HUES64 (cell line): Measurements from ENCODE around the gene PVALB.

Experiments used
- H3K27ac ChIP-seq: 2 replicates; pipeline ENCODE4 v1.7.0; 2013; ENCODE audit warnings: low read depth, low read length, inconsistent platforms
- H3K27me3 ChIP-seq: 2 replicates; pipeline ENCODE4 v1.6.1; 2013; ENCODE audit warnings: mild to moderate bottlenecking, low read length; ENCODE audit not compliant: insufficient read depth
- H3K36me3 ChIP-seq: 2 replicates; pipeline ENCODE4 v1.6.1; 2013; ENCODE audit warnings: mild to moderate bottlenecking, low read length; ENCODE audit not compliant: insufficient read depth
- H3K4me1 ChIP-seq: 2 replicates; pipeline ENCODE4 v1.6.1; 2013; ENCODE audit warnings: mild to moderate bottlenecking, low read length, moderate library complexity; ENCODE audit not compliant: insufficient read depth
- H3K4me3 ChIP-seq: 2 replicates; pipeline ENCODE4 v1.5.1; 2013; ENCODE audit warnings: mild to moderate bottlenecking, low read length, moderate library complexity
- H3K9ac ChIP-seq: 2 replicates; pipeline ENCODE4 v1.6.1; 2013; ENCODE audit warnings: mild to moderate bottlenecking, low read depth, low read length
- H3K9me3 ChIP-seq: 2 replicates; pipeline ENCODE4 v1.6.1; 2013; ENCODE audit warnings: low read depth, low read length; ENCODE audit not compliant: insufficient read depth
- WGBS: fragments of 150-250, 120-280 bp; methylation state at CpG from one replicate; pipeline ENCODE4 v1.1.7; 2013; ENCODE audit warnings: missing lambda C conversion rate; 5-methylcytosine and 5-hydroxymethylcytosine counted together

The PVALB gene

GRCh38 chr22:36839356-36840073 lies 22.7 kb upstream of the PVALB start:
- H3K9ac ChIP-seq, result no peak overlapping the region

GRCh38 chr22:36838119-36839030 lies 21.5 kb upstream of the PVALB start:
- Histone ChIP-seq H3K4me3 (no peak overlapping the region), H3K9ac (no peak overlapping the region), H3K4me1 (no peaks in the 10 kb centered on the region), H3K27ac (no peak overlapping the region), H3K36me3 (no peaks in the 10 kb centered on the region), H3K9me3 (no peaks in the 10 kb centered on the region), H3K27me3 (no peaks in the 10 kb centered on the region; the same call in 1 of the 2 replicates)
- WGBS, result 93% methylated on average over 10 of the region's 10 CpGs

More at GRCh38 chr22:36839356-36840073, 22.7 kb upstream of the PVALB start:
- no peak overlapping the region for H3K4me3 ChIP-seq
- H3K4me1 ChIP-seq, result no peaks in the 10 kb centered on the region
- no peak overlapping the region for H3K27ac ChIP-seq
- no peaks in the 10 kb centered on the region; the same call in 1 of the 2 replicates for H3K27me3 ChIP-seq
- H3K36me3 ChIP-seq, result no peaks in the 10 kb centered on the region
- WGBS, result 86% methylated on average over 10 of the region's 10 CpGs
- no peaks in the 10 kb centered on the region for H3K9me3 ChIP-seq

GRCh38 chr22:36835903-36836302 lies 19.1 kb upstream of the PVALB start:
- 90% methylated on average over 5 of the region's 5 CpGs for WGBS
- Histone ChIP-seq H3K4me1 (no peaks in the 10 kb centered on the region), H3K9me3 (no peaks in the 10 kb centered on the region), H3K27ac (no peak overlapping the region), H3K36me3 (no peaks in the 10 kb centered on the region), H3K9ac (no peak overlapping the region), H3K4me3 (no peak overlapping the region), H3K27me3 (no peaks in the 10 kb centered on the region; the same call in 1 of the 2 replicates)

GRCh38 chr22:36833073-36833472 lies 16.2 kb upstream of the PVALB start:
- H3K4me1 ChIP-seq, result no peaks in the 10 kb centered on the region
- H3K27me3 ChIP-seq, result no peaks in the 10 kb centered on the region; the same call in 1 of the 2 replicates
- H3K4me3 ChIP-seq, result no peak overlapping the region
- no peak overlapping the region for H3K9ac ChIP-seq
- 82% methylated on average over 3 of the region's 3 CpGs for WGBS
- H3K9me3 ChIP-seq, result no peaks in the 10 kb centered on the region
- no peak overlapping the region for H3K27ac ChIP-seq
- no peaks in the 10 kb centered on the region for H3K36me3 ChIP-seq

GRCh38 chr22:36831717-36832116 lies 14.9 kb upstream of the PVALB start:
- WGBS, result 92% methylated on average over 3 of the region's 3 CpGs

GRCh38 chr22:36831206-36831605 lies 14.4 kb upstream of the PVALB start:
- H3K27ac ChIP-seq, result no peak overlapping the region
- H3K9me3 ChIP-seq, result no peaks in the 10 kb centered on the region
- H3K4me3 ChIP-seq, result no peak overlapping the region
- H3K27me3 ChIP-seq, result no peaks in the 10 kb centered on the region; the same call in 1 of the 2 replicates
- no peak overlapping the region for H3K9ac ChIP-seq
- H3K36me3 ChIP-seq, result no peaks in the 10 kb centered on the region
- no peaks in the 10 kb centered on the region for H3K4me1 ChIP-seq

More at GRCh38 chr22:36831717-36832116, 14.9 kb upstream of the PVALB start:
- H3K27ac ChIP-seq, result no peak overlapping the region
- no peaks in the 10 kb centered on the region for H3K9me3 ChIP-seq
- H3K4me3 ChIP-seq, result no peak overlapping the region
- H3K9ac ChIP-seq, result no peak overlapping the region
- H3K27me3 ChIP-seq, result no peaks in the 10 kb centered on the region; the same call in 1 of the 2 replicates
- H3K4me1 ChIP-seq, result no peaks in the 10 kb centered on the region
- H3K36me3 ChIP-seq, result no peaks in the 10 kb centered on the region

- Histone ChIP-seq H3K27me3 (no peaks in the 10 kb centered on the region; the same call in 1 of the 2 replicates), H3K4me1 (no peaks in the 10 kb centered on the region), H3K4me3 (no peak overlapping the region), H3K36me3 (no peaks in the 10 kb centered on the region), H3K9ac (no peak overlapping the region), H3K27ac (no peak overlapping the region), H3K9me3 (no peaks in the 10 kb centered on the region)
- 88% methylated on average over 1 of the region's 2 CpGs for WGBS
Measured at GRCh38 chr22:36830601-36831000, 13.8 kb upstream of the PVALB start.

- 93% methylated on average over 4 of the region's 5 CpGs for WGBS
Measured at GRCh38 chr22:36829370-36830002, 12.7 kb upstream of the PVALB start.

GRCh38 chr22:36828815-36829214 lies 12.0 kb upstream of the PVALB start:
- Histone ChIP-seq H3K27me3 (no peaks in the 10 kb centered on the region), H3K4me1 (no peaks in the 10 kb centered on the region)

More at GRCh38 chr22:36829370-36830002, 12.7 kb upstream of the PVALB start:
- Histone ChIP-seq H3K9ac (no peak overlapping the region), H3K27ac (no peak overlapping the region), H3K27me3 (no peaks in the 10 kb centered on the region), H3K4me1 (no peaks in the 10 kb centered on the region), H3K9me3 (no peaks in the 10 kb centered on the region), H3K36me3 (no peaks in the 10 kb centered on the region), H3K4me3 (no peak overlapping the region)

GRCh38 chr22:36826262-36826661 lies 9.4 kb upstream of the PVALB start:
- Histone ChIP-seq H3K9me3 (no peaks in the 10 kb centered on the region), H3K27ac (no peak overlapping the region), H3K36me3 (no peaks in the 10 kb centered on the region), H3K4me3 (no peak overlapping the region), H3K27me3 (no peaks in the 10 kb centered on the region), H3K4me1 (peaks cover 13% of the 10 kb centered on the region; the same call in 1 of the 2 replicates), H3K9ac (no peak overlapping the region)
- 90% methylated on average over 6 of the region's 6 CpGs for WGBS

More at GRCh38 chr22:36828815-36829214, 12.0 kb upstream of the PVALB start:
- no peak overlapping the region for H3K9ac ChIP-seq
- H3K36me3 ChIP-seq, result no peaks in the 10 kb centered on the region
- WGBS, result 85% methylated on average over 3 of the region's 3 CpGs
- no peaks in the 10 kb centered on the region for H3K9me3 ChIP-seq
- no peak overlapping the region for H3K4me3 ChIP-seq
- no peak overlapping the region for H3K27ac ChIP-seq

- Histone ChIP-seq H3K4me3 (no peak overlapping the region), H3K9ac (no peak overlapping the region), H3K27ac (no peak overlapping the region), H3K9me3 (no peaks in the 10 kb centered on the region), H3K36me3 (no peaks in the 10 kb centered on the region), H3K4me1 (peaks cover 13% of the 10 kb centered on the region; the same call in 1 of the 2 replicates), H3K27me3 (peaks cover 6% of the 10 kb centered on the region; the same call in 1 of the 2 replicates)
- 92% methylated on average over 2 of the region's 2 CpGs for WGBS
Measured at GRCh38 chr22:36824655-36825054, 7.8 kb upstream of the PVALB start.
